B cell (primary cell): ENCODE data around the gene TRPV2. TPM values are rescaled to one million over a fixed set of nuclear protein-coding genes. Genes with fewer than 3 reads are reported as not detected.

Experiments
- ATAC-seq: fragments of 200-7000 bp; cut with Tn5 transposase; one replicate; pipeline ENCODE4 v1.10.0; 2021; ENCODE audit warnings: low read depth, mild to moderate bottlenecking, moderate number of reproducible peaks, moderate library complexity
- CTCF ChIA-PET: fragments of 350-600 bp; sonication (Branson Sonifier 250); formaldehyde crosslinking; loops from one replicate; lab custom pipeline; 2021; ENCODE audit warnings: antibody characterized with exemption, inconsistent platforms; lab: Charles Lee
- POLR2A ChIA-PET: fragments of 350-600 bp; sonication (Branson Sonifier 250); formaldehyde crosslinking; loops from one replicate; lab custom pipeline; 2021; ENCODE audit warnings: antibody characterized with exemption; lab: Charles Lee
- DNase-seq: peaks from one replicate; pipeline ENCODE4 v3.0.0; 2013
- H2AFZ ChIP-seq: 2 replicates; pipeline ENCODE4 v1.6.1; 2012; ENCODE audit warnings: mild to moderate bottlenecking, low read depth, low read length; ENCODE audit not compliant: insufficient read depth, poor library complexity, severe bottlenecking
- H3K27ac ChIP-seq, 2 donors: 1 replicate in 1 of 2; 2 replicates in 1 of 2; pipeline ENCODE4 v1.5.1; 2012 to 2013; ENCODE audit warnings: low read length in 2 of 2, mild to moderate bottlenecking in 2 of 2, moderate library complexity in 1 of 2
- H3K27me3 ChIP-seq, 4 experiments: fragments of 200-600 bp in 1 of 4; sonication (generic) in 1 of 4; replicated peaks in 1 of 4; 1 replicate in 2 of 4; 2 replicates in 2 of 4; pipeline versions ENCODE4 v1.6.1 to v1.7.0; 2013 to 2016; ENCODE audit warnings: low read length in 3 of 4, mild to moderate bottlenecking in 2 of 4, mixed read lengths in 1 of 4, moderate library complexity in 1 of 4; ENCODE audit not compliant: insufficient read depth in 4 of 4, control insufficient read depth in 3 of 4; ENCODE audit errors: control extremely low read depth in 1 of 4
- H3K36me3 ChIP-seq, 2 experiments: replicated peaks in 1 of 2; 1 replicate in 1 of 2; 2 replicates in 1 of 2; pipeline versions ENCODE4 v1.6.1 to v1.7.1; 2013; ENCODE audit warnings: low read length in 1 of 2; ENCODE audit not compliant: insufficient read depth in 2 of 2, control insufficient read depth in 1 of 2; ENCODE audit errors: control extremely low read depth in 1 of 2, extremely low read depth in 1 of 2
- H3K4me1 ChIP-seq, 2 donors: fragments of 200-600 bp in 1 of 2; sonication (generic) in 1 of 2; 1 replicate in 1 of 2; 2 replicates in 1 of 2; pipeline versions ENCODE4 v1.5.1 to v1.6.1; 2013 to 2017; ENCODE audit warnings: low read length in 2 of 2; ENCODE audit not compliant: control insufficient read depth in 2 of 2, insufficient read depth in 2 of 2
- H3K4me2 ChIP-seq: replicated peaks from 2 replicates; pipeline ENCODE3; 2012; ENCODE audit warnings: mild to moderate bottlenecking, low read depth, low read length; ENCODE audit not compliant: poor library complexity, severe bottlenecking
- H3K4me3 ChIP-seq, 5 experiments: fragments of 200-600 bp in 1 of 5; sonication (generic) in 1 of 5; 1 replicate in 3 of 5; 2 replicates in 2 of 5; pipeline versions ENCODE4 v1.5.1 to v1.7.0; 2011 to 2016; ENCODE audit warnings: low read length in 4 of 5, mild to moderate bottlenecking in 4 of 5, low read depth in 2 of 5, control low read depth in 1 of 5, moderate library complexity in 1 of 5; ENCODE audit not compliant: insufficient read depth in 1 of 5; ENCODE audit errors: control extremely low read depth in 1 of 5, extremely low read depth in 1 of 5
- H3K79me2 ChIP-seq: fragments of 200-600 bp; sonication (generic); one replicate; pipeline ENCODE4 v1.6.0; 2016; ENCODE audit warnings: low read length; ENCODE audit not compliant: control insufficient read depth, insufficient read depth
- H3K9ac ChIP-seq: fragments of 200-600 bp; sonication (generic); 2 replicates; pipeline ENCODE4 v1.6.1; 2017; ENCODE audit warnings: mild to moderate bottlenecking, low read length, moderate library complexity
- H3K9me3 ChIP-seq, 3 donors: one replicate each; pipeline versions ENCODE4 v1.6.1 to v1.7.1; 2013; ENCODE audit warnings: low read length in 2 of 3; ENCODE audit not compliant: control insufficient read depth in 2 of 3, insufficient read depth in 1 of 3; ENCODE audit errors: control extremely low read depth in 1 of 3
- H4K20me1 ChIP-seq: 2 replicates; pipeline ENCODE4 v1.6.0; 2012; ENCODE audit warnings: mild to moderate bottlenecking, low read length; ENCODE audit not compliant: insufficient read depth, control insufficient read depth, poor library complexity, severe bottlenecking
- H3K27ac Mint-ChIP-seq: one replicate; pipeline ENCODE4 v1.8.0; 2021; ENCODE audit warnings: mixed read lengths
- H3K27me3 Mint-ChIP-seq: one replicate; pipeline ENCODE4 v1.8.0; 2021; ENCODE audit warnings: mixed read lengths
- H3K4me1 Mint-ChIP-seq: one replicate; pipeline ENCODE4 v1.8.0; 2021; ENCODE audit warnings: mixed read lengths
- H3K4me3 Mint-ChIP-seq: one replicate; pipeline ENCODE4 v1.8.0; 2021; ENCODE audit warnings: mixed read lengths
- H3K9me3 Mint-ChIP-seq: one replicate; pipeline ENCODE4 v1.8.0; 2022; ENCODE audit warnings: mixed read lengths; ENCODE audit not compliant: insufficient read depth
- EZH2 ChIP-seq: IDR thresholded peaks from 2 replicates; pipeline ENCODE4 v1.6.1; 2012; ENCODE audit warnings: borderline replicate concordance, low read depth, mild to moderate bottlenecking, moderate library complexity, low read length; ENCODE audit not compliant: insufficient read depth, poor library complexity, severe bottlenecking
- WGBS: methylation state at CpG from one replicate; pipeline ENCODE4 v1.1.5; 2013; ENCODE audit warnings: missing lambda C conversion rate; ENCODE audit not compliant: insufficient coverage; 5-methylcytosine and 5-hydroxymethylcytosine counted together
- intact Hi-C: fragments of 100-400 bp; cut with micrococcal nuclease; formaldehyde crosslinking; loops from one replicate; pipeline ENCODE4 v1.10.0; 2022
- polyA plus RNA-seq: library from polyadenylated mRNA; depleted of rRNA; stranded (reverse); fragments of >200 nt; gene quantifications from 2 replicates; pipeline ENCODE4 v1.2.3, GENCODE V29; 2012
- total RNA-seq, 2 donors: library from RNA; stranded (reverse); fragments of 120-200 nt in 1 of 2; gene quantifications; 1 replicate in 1 of 2; 2 replicates in 1 of 2; pipeline versions ENCODE4 v1.2.3 to v1.2.4, GENCODE V29; 2013 to 2022
- TF ChIP-seq, protein P1 (sequence below): fragments of 200-600 bp; IDR thresholded peaks from one replicate; pipeline ENCODE4 v1.8.0; 2022; ENCODE audit warnings: antibody characterized with exemption, mild to moderate bottlenecking

TRPV2 gene
- total and polyA plus RNA-seq, 2 donors (not counting 1 experiment from before 2014, with no cell fraction given), result 58.6 to 89.0 TPM

DNA sequence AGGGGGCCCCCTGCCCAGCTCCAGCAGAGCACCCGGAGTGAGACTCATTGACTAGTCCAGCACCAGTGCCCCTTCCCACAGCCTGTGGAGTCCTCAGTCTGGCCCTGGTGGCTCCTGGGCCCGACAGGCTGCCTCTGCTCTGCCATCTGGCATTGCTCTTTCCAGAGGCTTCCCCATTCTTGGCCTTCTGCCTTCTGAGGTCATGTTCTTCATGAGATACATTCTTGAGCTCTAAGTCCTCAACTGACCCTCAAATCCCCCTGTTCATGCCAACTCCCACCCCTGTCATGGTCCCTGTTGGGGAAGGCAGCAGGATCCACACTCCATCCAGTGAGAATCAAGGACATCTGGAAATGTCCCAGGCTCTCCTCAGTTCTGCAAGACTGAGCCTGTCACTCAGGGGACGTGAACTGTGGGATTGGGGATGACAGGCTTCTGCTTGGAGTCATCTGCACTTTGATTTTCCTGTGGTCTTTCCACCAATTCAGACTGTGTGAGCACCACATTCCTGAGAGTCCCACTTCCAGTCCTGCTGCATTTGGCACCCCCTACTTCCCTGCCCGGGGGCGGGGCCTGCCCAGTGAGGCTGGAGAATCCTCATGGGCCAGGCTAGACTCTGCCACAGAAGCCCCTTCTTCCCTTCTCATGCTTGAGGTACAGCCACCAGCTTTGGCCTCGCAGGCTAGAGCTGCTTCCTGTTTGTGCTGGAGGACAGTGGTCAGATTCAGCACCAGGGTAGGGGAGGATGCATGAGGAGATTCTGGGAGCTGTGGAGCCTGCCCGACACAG, 2.7 kb downstream of the TRPV2 start:
- Histone ChIP-seq H3K4me2 (no peak overlapping the region), H3K4me3 (no peak overlapping the region), H3K4me1 (peaks cover 27 to 48% of the 10 kb centered on the region in 2 donors), H3K27ac (no peak overlapping the region), H3K9ac (no peak overlapping the region), H4K20me1 (peaks cover 26% of the 10 kb centered on the region), H3K27me3 (no peaks in the 10 kb centered on the region), H3K36me3 (peaks cover 0 to 51% of the 10 kb centered on the region in 2 experiments), H3K79me2 (peaks cover 59% of the 10 kb centered on the region), H3K9me3 (no peaks in the 10 kb centered on the region), H2AFZ (no peak overlapping the region)
- no peaks in the 10 kb centered on the region for H3K27me3 Mint-ChIP-seq
- intact Hi-C loops, result loop anchor here (10.0 kb wide), 1 partner anchor 203 kb away; the partner anchor contains the start of genes NCOR1 and PIGL
- ATAC-seq (no peak), DNase-seq (no peak)
- H3K4me3 Mint-ChIP-seq, result peak overlapping the region; percentile 44
- H3K27ac Mint-ChIP-seq, result no peak overlapping the region
- H3K9me3 Mint-ChIP-seq, result no peaks in the 10 kb centered on the region
- POLR2A ChIA-PET, result interaction anchor here (1.6 kb wide), 1 partner anchor 37 kb away, joined by 8 read pairs; the partner anchor contains the start of gene UBB
- 88% methylated on average over 7 of the region's 7 CpGs for WGBS
- CTCF ChIA-PET, result interaction anchor here (0.7 to 1.5 kb wide), 5 partner anchors 10 to 104 kb away, joined by 3 to 5 read pairs (median 4); no protein-coding TSS in a partner anchor
- peaks cover 42% of the 10 kb centered on the region for H3K4me1 Mint-ChIP-seq
- TF ChIP-seq, protein P1, sequence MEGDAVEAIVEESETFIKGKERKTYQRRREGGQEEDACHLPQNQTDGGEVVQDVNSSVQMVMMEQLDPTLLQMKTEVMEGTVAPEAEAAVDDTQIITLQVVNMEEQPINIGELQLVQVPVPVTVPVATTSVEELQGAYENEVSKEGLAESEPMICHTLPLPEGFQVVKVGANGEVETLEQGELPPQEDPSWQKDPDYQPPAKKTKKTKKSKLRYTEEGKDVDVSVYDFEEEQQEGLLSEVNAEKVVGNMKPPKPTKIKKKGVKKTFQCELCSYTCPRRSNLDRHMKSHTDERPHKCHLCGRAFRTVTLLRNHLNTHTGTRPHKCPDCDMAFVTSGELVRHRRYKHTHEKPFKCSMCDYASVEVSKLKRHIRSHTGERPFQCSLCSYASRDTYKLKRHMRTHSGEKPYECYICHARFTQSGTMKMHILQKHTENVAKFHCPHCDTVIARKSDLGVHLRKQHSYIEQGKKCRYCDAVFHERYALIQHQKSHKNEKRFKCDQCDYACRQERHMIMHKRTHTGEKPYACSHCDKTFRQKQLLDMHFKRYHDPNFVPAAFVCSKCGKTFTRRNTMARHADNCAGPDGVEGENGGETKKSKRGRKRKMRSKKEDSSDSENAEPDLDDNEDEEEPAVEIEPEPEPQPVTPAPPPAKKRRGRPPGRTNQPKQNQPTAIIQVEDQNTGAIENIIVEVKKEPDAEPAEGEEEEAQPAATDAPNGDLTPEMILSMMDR, result no peak
- TF ChIP-seq EZH2, result no peak

DNA sequence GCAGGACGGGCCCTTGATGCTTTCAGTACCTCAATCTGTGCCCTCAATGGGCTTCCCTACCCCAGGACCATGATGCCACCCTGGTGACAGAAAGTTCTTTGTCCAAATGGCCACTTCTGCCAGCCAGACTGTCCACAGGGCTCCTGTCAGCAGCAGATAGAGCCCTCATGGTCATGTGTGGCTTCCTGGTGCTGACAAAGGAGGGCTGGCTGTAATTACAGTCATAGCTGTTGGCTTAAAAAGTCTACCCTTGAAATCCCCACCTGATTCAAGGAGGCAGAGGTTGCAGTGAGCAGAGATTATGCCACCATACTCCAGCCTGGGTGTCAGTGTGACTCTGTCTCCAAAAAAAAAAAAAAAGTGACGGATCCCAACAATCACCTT, 3.3 kb downstream of the TRPV2 start:
- H3K27ac Mint-ChIP-seq, result peak overlapping the region; percentile 86
- Histone ChIP-seq H3K36me3 (peaks cover 0 to 57% of the 10 kb centered on the region in 2 experiments), H3K9me3 (no peaks in the 10 kb centered on the region), H3K27ac (peak overlapping the region in 1 of 2 donors; percentile 12), H3K79me2 (peaks cover 59% of the 10 kb centered on the region), H3K4me3 (no peak overlapping the region), H3K9ac (no peak overlapping the region), H4K20me1 (peaks cover 26% of the 10 kb centered on the region), H2AFZ (no peak overlapping the region), H3K4me2 (peak overlapping the region; percentile 13), H3K27me3 (no peaks in the 10 kb centered on the region), H3K4me1 (peaks cover 27 to 48% of the 10 kb centered on the region in 2 donors)
- ChIA-PET CTCF (interaction anchor here (1.0 to 1.5 kb wide), 4 partner anchors 9 to 55 kb away, joined by 3 to 5 read pairs (median 4); no protein-coding TSS in a partner anchor), POLR2A (interaction anchor here (1.6 kb wide), 1 partner anchor 38 kb away, joined by 8 read pairs; the partner anchor contains the start of gene UBB)
- ATAC-seq (no peak), DNase-seq (no peak)
- no peak for TF ChIP-seq EZH2
- TF ChIP-seq, protein P1, result no peak
- peaks cover 42% of the 10 kb centered on the region for H3K4me1 Mint-ChIP-seq
- H3K27me3 Mint-ChIP-seq, result no peaks in the 10 kb centered on the region
- H3K9me3 Mint-ChIP-seq, result no peaks in the 10 kb centered on the region
- WGBS, result 70% methylated on average over 1 of the region's 2 CpGs
- H3K4me3 Mint-ChIP-seq, result peak overlapping the region; percentile 4
- intact Hi-C loops, result loop anchor here (10.0 kb wide), 1 partner anchor 204 kb away; the partner anchor contains the start of genes NCOR1 and PIGL
